NCI-H2227 (cell line): Measurements from ENCODE around the gene C11orf86.
A peak's percentile ranks its signal among the peaks of the same experiment; 100 is the strongest.

ENCODE experiments used
- DNase-seq: peaks from one replicate; lab custom pipeline; 2025; ENCODE audit not compliant: unreplicated experiment; lab: John Stamatoyannopoulos, UW

The C11orf86 gene

GRCh38 chr11:67022961-67023956 lies 48.2 kb downstream of the C11orf86 start, which contains the start of gene SYT12:
Gene SYT12, plus strand, starts transcription at chr11:67023134. Its CDS starts 7,011 bp downstream, at chr11:67030145.
- DNase-seq = peak; percentile 38

DNA sequence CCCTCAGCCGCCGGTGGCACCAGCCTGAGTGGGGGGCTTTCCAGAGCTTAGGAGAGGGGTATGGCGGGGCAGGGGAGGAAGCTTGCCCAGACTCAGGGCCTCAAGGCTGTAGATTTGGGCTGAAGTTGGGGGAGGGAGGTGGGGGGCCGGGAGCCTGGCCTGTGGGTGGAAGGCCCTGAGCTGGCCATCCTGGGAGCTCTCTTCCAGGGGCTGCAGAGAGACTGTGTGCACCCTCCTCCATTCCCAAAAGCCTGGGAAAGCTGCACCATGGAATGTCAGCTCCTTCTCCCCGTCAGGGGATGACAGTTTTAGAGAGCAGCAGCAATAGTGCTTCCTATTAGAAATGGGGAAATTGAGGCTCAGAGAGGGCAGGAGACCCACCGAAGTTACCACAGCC lies 48.9 kb downstream of the C11orf86 start:
- no peak for DNase-seq

GRCh38 chr11:67024410-67024809 lies 49.3 kb downstream of the C11orf86 start:
- DNase-seq = no peak

DNA sequence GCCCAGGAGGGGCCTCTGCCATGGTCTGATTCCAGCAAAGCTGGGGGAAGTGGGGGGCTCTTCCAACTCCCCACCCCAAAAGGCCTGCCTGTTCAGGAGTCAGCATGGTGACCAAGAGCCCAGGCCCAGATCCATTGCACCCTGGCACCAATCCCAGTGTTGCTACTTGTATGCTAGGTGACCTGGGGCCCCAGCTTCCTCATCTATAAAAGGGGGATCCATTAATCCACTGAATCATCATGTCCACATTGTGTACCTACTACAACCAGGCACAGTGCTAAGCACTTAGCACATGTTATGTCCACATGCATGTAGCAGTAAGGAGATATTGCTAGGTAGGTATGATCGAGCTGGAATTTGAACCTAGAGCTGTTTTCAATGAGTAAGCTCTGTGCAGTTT lies 49.9 kb downstream of the C11orf86 start:
- DNase-seq = no peak

DNA sequence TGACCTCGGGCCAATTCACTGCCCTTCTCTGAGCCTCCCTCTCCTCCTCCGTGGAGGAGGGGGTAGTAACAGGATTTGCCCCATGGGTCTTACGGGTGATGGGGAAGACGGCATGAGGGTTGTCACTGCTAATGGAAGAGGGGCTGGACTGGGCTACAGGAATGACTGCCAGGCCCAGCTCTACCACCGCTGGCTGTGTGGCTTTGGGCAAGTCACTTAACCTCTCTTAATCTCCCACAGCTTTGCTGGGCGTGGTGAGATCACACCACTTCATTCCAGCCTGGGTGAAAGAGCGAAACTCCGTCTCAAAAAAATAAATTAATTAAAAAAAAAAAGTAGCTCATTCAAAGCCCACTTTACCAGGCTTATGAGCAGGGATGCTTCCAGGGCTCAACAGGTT lies 50.6 kb downstream of the C11orf86 start:
- no peak for DNase-seq
